Neuronal stem cell (in vitro differentiated cells): Measurements from ENCODE around the gene CDCA7L.
"Not testable (repeated sequence)": the region's sequence is repeated elsewhere in the genome, so short reads cannot be mapped to it uniquely, and the experiment has no call there.

ENCODE experiments used
- DNase-seq: peaks from one replicate; pipeline ENCODE4 v3.0.0-alpha.2; 2013; ENCODE audit warnings: low spot score
- H2AFZ ChIP-seq: one replicate; pipeline ENCODE4 v1.6.1; 2013; ENCODE audit warnings: mild to moderate bottlenecking, low read length, inconsistent platforms
- H2AK5ac ChIP-seq: 2 replicates; pipeline ENCODE4 v1.6.1; 2013; ENCODE audit warnings: low read depth, mild to moderate bottlenecking, inconsistent platforms, low read length, moderate library complexity, mixed read lengths
- H2BK120ac ChIP-seq: 2 replicates; pipeline ENCODE4 v1.6.1; 2013; ENCODE audit warnings: low read depth, mild to moderate bottlenecking, inconsistent platforms, low read length, moderate library complexity, mixed read lengths
- H2BK12ac ChIP-seq: one replicate; pipeline ENCODE4 v1.6.1; 2013; ENCODE audit warnings: low read length, inconsistent platforms
- H2BK15ac ChIP-seq: 2 replicates; pipeline ENCODE4 v1.6.1; 2013; ENCODE audit warnings: mild to moderate bottlenecking, low read length, inconsistent platforms, mixed read lengths
- H2BK5ac ChIP-seq: one replicate; pipeline ENCODE4 v1.6.1; 2013; ENCODE audit warnings: inconsistent platforms, mild to moderate bottlenecking, low read length, moderate library complexity
- H3K14ac ChIP-seq: one replicate; pipeline ENCODE4 v1.6.1; 2013; ENCODE audit warnings: low read length, inconsistent platforms
- H3K18ac ChIP-seq: 2 replicates; pipeline ENCODE4 v1.6.1; 2013; ENCODE audit warnings: low read length, inconsistent platforms
- H3K23ac ChIP-seq: 2 replicates; pipeline ENCODE4 v1.6.1; 2013; ENCODE audit warnings: low read depth, mild to moderate bottlenecking, mixed read lengths, low read length, inconsistent platforms; ENCODE audit not compliant: poor library complexity
- H3K27ac ChIP-seq: replicated peaks from 3 replicates; pipeline ENCODE4 v1.5.1; 2013; ENCODE audit warnings: low read length, inconsistent platforms
- H3K27me3 ChIP-seq, 3 experiments: 2 replicates each; pipeline ENCODE4 v1.6.1; 2013; ENCODE audit warnings: low read length in 3 of 3, mild to moderate bottlenecking in 2 of 3, inconsistent platforms in 1 of 3, low read depth in 1 of 3, mixed read lengths in 1 of 3, moderate library complexity in 1 of 3; ENCODE audit not compliant: control insufficient read depth in 3 of 3, insufficient read depth in 3 of 3
- H3K36me3 ChIP-seq, 2 donors: replicated peaks in 1 of 2; 2 replicates each; pipeline ENCODE4 v1.6.1; 2013; ENCODE audit warnings: low read length in 2 of 2; ENCODE audit not compliant: control insufficient read depth in 2 of 2, insufficient read depth in 2 of 2
- H3K4ac ChIP-seq: 2 replicates; pipeline ENCODE4 v1.6.1; 2013; ENCODE audit warnings: inconsistent platforms, mild to moderate bottlenecking, low read length, moderate library complexity
- H3K4me1 ChIP-seq, 2 donors: 1 replicate in 1 of 2; 2 replicates in 1 of 2; pipeline ENCODE4 v1.6.1; 2013; ENCODE audit warnings: low read length in 2 of 2, low read depth in 1 of 2; ENCODE audit not compliant: control insufficient read depth in 2 of 2, insufficient read depth in 1 of 2
- H3K4me2 ChIP-seq: one replicate; pipeline ENCODE4 v1.6.1; 2013; ENCODE audit warnings: mild to moderate bottlenecking, low read length, inconsistent platforms; ENCODE audit not compliant: insufficient read depth, poor library complexity, severe bottlenecking
- H3K4me3 ChIP-seq, 2 donors: 2 replicates each; pipeline ENCODE4 v1.5.1; 2013; ENCODE audit warnings: low read length in 2 of 2, mild to moderate bottlenecking in 2 of 2, inconsistent platforms in 1 of 2, moderate library complexity in 1 of 2
- H3K79me1 ChIP-seq: one replicate; pipeline ENCODE4 v1.6.1; 2013; ENCODE audit warnings: low read depth, mild to moderate bottlenecking, inconsistent platforms, low read length, moderate library complexity
- H3K9ac ChIP-seq: one replicate; pipeline ENCODE4 v1.6.1; 2013; ENCODE audit warnings: mild to moderate bottlenecking, low read depth, low read length, inconsistent platforms; ENCODE audit not compliant: poor library complexity
- H3K9me3 ChIP-seq, 2 donors: replicated peaks in 1 of 2; 2 replicates each; pipeline versions ENCODE3 to v1.6.1; 2013; ENCODE audit warnings: low read length in 2 of 2, mild to moderate bottlenecking in 2 of 2, inconsistent platforms in 1 of 2, low read depth in 1 of 2, mixed read lengths in 1 of 2, moderate library complexity in 1 of 2; ENCODE audit not compliant: control insufficient read depth in 2 of 2, insufficient read depth in 1 of 2
- H4K8ac ChIP-seq: one replicate; pipeline ENCODE4 v1.6.1; 2013; ENCODE audit warnings: low read depth, mild to moderate bottlenecking, inconsistent platforms, low read length, moderate library complexity
- H4K91ac ChIP-seq: one replicate; pipeline ENCODE4 v1.6.1; 2013; ENCODE audit warnings: low read length, low read depth, mild to moderate bottlenecking, inconsistent platforms; ENCODE audit not compliant: poor library complexity
- WGBS, 2 donors: extraction: QIAGEN DNeasy Blood & Tissue Kit; methylation state at CpG; one replicate each; pipeline ENCODE4 v1.1.7; 2013; ENCODE audit warnings: missing lambda C conversion rate in 2 of 2, mixed read lengths in 1 of 2; ENCODE audit not compliant: insufficient read length in 2 of 2, insufficient replicate concordance in 1 of 2; ENCODE audit errors: extremely low coverage in 2 of 2; 5-methylcytosine and 5-hydroxymethylcytosine counted together

CDCA7L gene

DNA sequence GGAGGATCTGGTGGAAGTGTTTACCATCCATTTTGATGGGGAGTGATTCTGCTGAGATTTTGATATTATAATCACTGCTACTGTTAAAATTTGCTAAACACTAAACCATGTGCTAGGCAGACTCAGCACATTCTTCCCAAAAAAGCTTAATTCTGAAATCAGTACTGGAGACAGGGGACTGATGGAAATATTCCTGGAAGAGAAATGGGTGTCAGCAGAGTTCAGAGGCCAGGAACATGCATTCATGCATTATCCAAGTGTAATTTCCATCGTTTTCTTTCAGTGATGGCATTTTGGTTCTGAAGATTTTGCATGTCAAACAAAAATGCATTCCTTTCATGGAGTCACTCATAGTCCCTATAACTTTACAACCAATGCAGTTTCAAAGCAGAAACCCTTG is 79.0 kb downstream of the CDCA7L start:
- Histone ChIP-seq H3K9me3 (no peaks in the 10 kb centered on the region), H2BK5ac (no peak overlapping the region), H2BK120ac (no peak overlapping the region), H3K4me2 (no peak overlapping the region), H2BK15ac (no peak overlapping the region), H4K91ac (no peak overlapping the region), H3K79me1 (no peaks in the 10 kb centered on the region), H3K4ac (no peak overlapping the region), H2BK12ac (no peak overlapping the region), H3K27me3 (no peaks in the 10 kb centered on the region), H3K9ac (no peak overlapping the region), H3K23ac (no peak overlapping the region), H3K36me3 (no peaks in the 10 kb centered on the region), H3K4me1 (peaks cover 8 to 23% of the 10 kb centered on the region in 2 donors), H3K18ac (no peak overlapping the region), H3K27ac (no peak overlapping the region), H2AK5ac (no peak overlapping the region), H2AFZ (peak overlapping the region; percentile 75), H3K14ac (no peak overlapping the region), H4K8ac (no peak overlapping the region), H3K4me3 (no peak overlapping the region)
- WGBS, 2 donors: no CpG with 5 or more reads among the region's 1 CpG
- DNase-seq: no peak

DNA sequence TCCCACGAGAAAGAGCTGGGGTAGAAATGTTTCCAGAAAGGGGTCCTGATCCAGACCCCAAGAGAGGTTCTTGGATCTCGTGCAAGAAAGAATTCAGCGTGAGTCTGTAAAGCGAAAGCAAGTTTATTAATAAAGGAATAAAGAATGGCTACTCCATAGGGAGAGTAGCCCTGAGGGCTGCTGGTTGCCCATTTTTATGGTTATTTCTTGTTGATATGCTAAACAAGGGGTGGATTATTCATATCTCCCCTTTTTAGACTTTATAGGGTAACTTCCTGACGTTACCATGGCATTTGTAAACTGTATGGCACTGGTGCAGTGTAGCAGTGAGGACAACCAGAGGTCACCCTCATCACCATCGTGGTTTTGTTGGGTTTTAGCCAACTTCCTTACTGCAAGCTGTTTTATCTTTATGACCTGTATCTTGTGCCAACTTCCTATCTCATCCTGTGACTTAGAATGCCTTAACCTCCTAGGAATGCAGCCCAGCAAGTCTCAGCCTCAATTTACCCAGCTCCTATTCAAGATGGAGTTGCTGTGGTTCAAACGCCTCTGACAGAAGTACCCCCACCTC is 80.0 kb downstream of the CDCA7L start:
- no CpG with 5 or more reads among the region's 7 CpGs for WGBS, 2 donors
- H3K4me3 ChIP-seq, H3K4me2 ChIP-seq: not testable (repeated sequence)

DNA sequence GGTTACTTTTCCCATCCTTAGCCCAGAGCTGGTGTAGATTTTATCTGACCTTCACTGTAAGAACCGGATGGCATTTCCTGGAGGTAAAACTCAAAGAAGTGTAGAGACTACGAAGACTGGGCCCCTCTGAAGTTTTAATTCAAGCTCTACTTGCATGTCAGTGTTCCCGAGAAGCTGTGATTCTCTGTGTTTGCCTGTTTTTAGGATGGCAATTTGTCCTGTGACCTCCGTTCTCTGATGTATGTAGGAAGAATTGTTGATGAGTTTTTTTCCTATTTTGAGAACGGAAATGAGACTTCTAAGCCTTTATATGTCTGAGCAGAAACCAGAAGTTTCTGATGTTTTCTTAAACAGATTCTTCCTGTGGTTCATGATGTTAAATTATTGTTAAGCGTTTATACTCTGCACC is 94.1 kb downstream of the CDCA7L start:
- H3K27ac ChIP-seq: no peak overlapping the region
- no peaks in the 10 kb centered on the region for H3K36me3 ChIP-seq
- no peak overlapping the region for H3K9ac ChIP-seq
- peak overlapping the region; percentile 37 for H2AFZ ChIP-seq
- no peak overlapping the region for H3K4me3 ChIP-seq
- H3K14ac ChIP-seq: no peak overlapping the region
- no peak overlapping the region for H3K4ac ChIP-seq
- no peak for DNase-seq
- no peaks in the 10 kb centered on the region for H3K4me1 ChIP-seq
- no peak overlapping the region for H3K4me2 ChIP-seq
- no peak overlapping the region for H2BK120ac ChIP-seq
- no peaks in the 10 kb centered on the region for H3K27me3 ChIP-seq
- no peak overlapping the region for H2BK12ac ChIP-seq
- no peaks in the 10 kb centered on the region for H3K9me3 ChIP-seq
- H3K23ac ChIP-seq: no peak overlapping the region
- no peak overlapping the region for H2AK5ac ChIP-seq
- WGBS, 2 donors: no CpG with 5 or more reads among the region's 6 CpGs
- H4K8ac ChIP-seq: no peak overlapping the region
- no peak overlapping the region for H2BK15ac ChIP-seq
- no peak overlapping the region for H3K18ac ChIP-seq
- no peaks in the 10 kb centered on the region for H3K79me1 ChIP-seq
- no peak overlapping the region for H4K91ac ChIP-seq
- no peak overlapping the region for H2BK5ac ChIP-seq

More for the DNA sequence above, 80.0 kb downstream of the CDCA7L start:
- H3K79me1 ChIP-seq, H3K14ac ChIP-seq, H2BK12ac ChIP-seq, H3K9me3 ChIP-seq, DNase-seq, H3K23ac ChIP-seq, H3K9ac ChIP-seq, H4K8ac ChIP-seq, H4K91ac ChIP-seq, H2BK5ac ChIP-seq, H2BK120ac ChIP-seq, H2BK15ac ChIP-seq, H3K27ac ChIP-seq, H3K36me3 ChIP-seq, H3K4ac ChIP-seq, H3K18ac ChIP-seq, H3K27me3 ChIP-seq, H2AK5ac ChIP-seq: not testable (repeated sequence)
- Histone ChIP-seq H2AFZ (peak overlapping the region; percentile 0), H3K4me1 (peaks cover 8 to 23% of the 10 kb centered on the region in 2 donors)
